ENCODE results near the gene KCTD20. TPM values are rescaled to one million over a fixed set of nuclear protein-coding genes. Genes with fewer than 3 reads are reported as not detected.

The KCTD20 gene
- total and polyA plus RNA-seq, 9 of the 15 experiments (the other 6 are each of a cell fraction or from before 2014, with no cell fraction given), result 28.9 to 160 (median 70.6) TPM

DNA sequence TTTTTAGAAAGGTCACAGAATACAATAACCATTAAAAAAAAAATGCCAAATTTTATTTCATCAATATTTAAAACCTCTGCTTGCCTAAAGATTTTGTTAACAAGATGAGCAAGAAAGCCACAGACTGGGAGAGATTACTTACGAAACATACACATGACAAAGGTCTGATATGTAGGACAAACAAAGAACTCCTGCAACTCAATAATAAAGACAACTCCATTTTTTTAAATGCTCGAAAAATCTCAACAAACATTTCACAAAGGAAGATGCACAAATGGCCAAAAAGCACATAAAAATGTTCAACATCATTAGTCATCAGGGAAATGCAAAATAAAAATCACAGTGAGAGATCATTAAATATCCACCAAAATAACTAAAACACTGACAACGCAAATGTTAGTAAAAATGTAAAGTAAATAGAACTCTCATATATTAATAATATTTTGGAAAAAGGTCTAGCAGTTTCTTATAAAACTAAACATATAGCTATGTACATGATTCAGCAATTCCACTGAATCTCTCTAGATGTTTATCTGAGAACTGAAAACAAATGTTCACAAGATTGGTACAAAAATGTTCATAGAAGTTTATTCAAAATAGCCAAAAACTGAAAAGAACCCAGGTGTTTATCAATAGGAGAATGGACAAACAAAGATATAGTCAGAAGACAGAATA, 94.2 kb downstream of the KCTD20 start:
- DNase-seq (ENCODE audit: extremely low read depth in 1 of 4, low spot score in 3 of 4), result no peak
- 74% methylated on average over 3 of the region's 3 CpGs for WGBS (ENCODE audit: insufficient coverage, low coverage, missing lambda C conversion rate)
- Histone ChIP-seq H2AFZ (ENCODE audit: low read depth, low read length) (no peak overlapping the region), H3K4me1 (replicated peaks in 1 of 2; ENCODE audit: control insufficient read depth in 2 of 2, insufficient read depth in 2 of 2, low read length in 2 of 2) (no peaks in the 10 kb centered on the region), H3K4me2 (ENCODE audit: insufficient read depth, low read length) (no peak overlapping the region), H3K27me3 (ENCODE audit: control insufficient read depth in 2 of 2, insufficient read depth in 2 of 2, low read length in 2 of 2) (no peaks in the 10 kb centered on the region), H3K9me3 (replicated peaks; ENCODE audit: control insufficient read depth, insufficient read depth, low read depth, low read length) (no peaks in the 10 kb centered on the region), H3K36me3 (ENCODE audit: control insufficient read depth, insufficient read depth, low read length) (peaks cover 55% of the 10 kb centered on the region; the same call in 2 of the 3 replicates), H3K4me3 (no peak overlapping the region), H3K9me1 (ENCODE audit: control insufficient read depth, insufficient read depth, low read length) (no peaks in the 10 kb centered on the region), H3K79me2 (ENCODE audit: control insufficient read depth, insufficient read depth, low read length) (peaks cover 31% of the 10 kb centered on the region), H4K20me1 (replicated peaks; ENCODE audit: control insufficient read depth, insufficient read depth, low read length) (no peaks in the 10 kb centered on the region), H3K9ac (ENCODE audit: insufficient read depth in 1 of 2, low read depth in 2 of 2, low read length in 2 of 2) (no peak overlapping the region), H3K27ac (ENCODE audit: extremely low read depth, low read depth, low read length) (no peak overlapping the region)
- CTCF ChIA-PET (ENCODE audit: low intra/inter-chr PET ratio), result no interaction called here
- no peak for FAIRE-seq
- POLR2A ChIA-PET, result interaction anchor here (1.1 kb wide), 1 partner anchor 13 kb away, joined by 3 read pairs; no protein-coding TSS in a partner anchor
- intact Hi-C loops (cut with micrococcal nuclease) (no loop called here), in situ Hi-C loops (cut with MboI) (no loop called here)
- BruUV-seq (replicated peaks), result no TSS peak
- ATAC-seq, result no peak
- TF ChIP-seq, protein P1, sequence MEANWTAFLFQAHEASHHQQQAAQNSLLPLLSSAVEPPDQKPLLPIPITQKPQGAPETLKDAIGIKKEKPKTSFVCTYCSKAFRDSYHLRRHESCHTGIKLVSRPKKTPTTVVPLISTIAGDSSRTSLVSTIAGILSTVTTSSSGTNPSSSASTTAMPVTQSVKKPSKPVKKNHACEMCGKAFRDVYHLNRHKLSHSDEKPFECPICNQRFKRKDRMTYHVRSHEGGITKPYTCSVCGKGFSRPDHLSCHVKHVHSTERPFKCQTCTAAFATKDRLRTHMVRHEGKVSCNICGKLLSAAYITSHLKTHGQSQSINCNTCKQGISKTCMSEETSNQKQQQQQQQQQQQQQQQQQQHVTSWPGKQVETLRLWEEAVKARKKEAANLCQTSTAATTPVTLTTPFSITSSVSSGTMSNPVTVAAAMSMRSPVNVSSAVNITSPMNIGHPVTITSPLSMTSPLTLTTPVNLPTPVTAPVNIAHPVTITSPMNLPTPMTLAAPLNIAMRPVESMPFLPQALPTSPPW (CRISPR knock-in tag; IDR thresholded peaks at IDR 0.05), result no peak
- TF ChIP-seq GMEB1 (CRISPR knock-in tag; IDR thresholded peaks at IDR 0.05) (no peak), SNRNP70 (optimal IDR thresholded peaks at IDR 0.05; ENCODE audit: low read depth, low read length) (no peak), SRSF9 (IDR thresholded peaks at IDR 0.05; ENCODE audit: borderline replicate concordance, low read depth, low read length) (no peak), FOXP1 (CRISPR knock-in tag; IDR thresholded peaks at IDR 0.05) (no peak), ZNF766 (CRISPR knock-in tag; conservative IDR thresholded peaks at IDR 0.05) (no peak), MAFF (IDR thresholded peaks at IDR 0.05; ENCODE audit: low read length) (peak; percentile 52; the same call in 1 of the 2 replicates), ZNF639 (CRISPR knock-in tag; conservative IDR thresholded peaks at IDR 0.05 in 1 of 2, IDR thresholded peaks at IDR 0.05 in 1 of 2) (no peak)
- TF ChIP-seq, protein P2, sequence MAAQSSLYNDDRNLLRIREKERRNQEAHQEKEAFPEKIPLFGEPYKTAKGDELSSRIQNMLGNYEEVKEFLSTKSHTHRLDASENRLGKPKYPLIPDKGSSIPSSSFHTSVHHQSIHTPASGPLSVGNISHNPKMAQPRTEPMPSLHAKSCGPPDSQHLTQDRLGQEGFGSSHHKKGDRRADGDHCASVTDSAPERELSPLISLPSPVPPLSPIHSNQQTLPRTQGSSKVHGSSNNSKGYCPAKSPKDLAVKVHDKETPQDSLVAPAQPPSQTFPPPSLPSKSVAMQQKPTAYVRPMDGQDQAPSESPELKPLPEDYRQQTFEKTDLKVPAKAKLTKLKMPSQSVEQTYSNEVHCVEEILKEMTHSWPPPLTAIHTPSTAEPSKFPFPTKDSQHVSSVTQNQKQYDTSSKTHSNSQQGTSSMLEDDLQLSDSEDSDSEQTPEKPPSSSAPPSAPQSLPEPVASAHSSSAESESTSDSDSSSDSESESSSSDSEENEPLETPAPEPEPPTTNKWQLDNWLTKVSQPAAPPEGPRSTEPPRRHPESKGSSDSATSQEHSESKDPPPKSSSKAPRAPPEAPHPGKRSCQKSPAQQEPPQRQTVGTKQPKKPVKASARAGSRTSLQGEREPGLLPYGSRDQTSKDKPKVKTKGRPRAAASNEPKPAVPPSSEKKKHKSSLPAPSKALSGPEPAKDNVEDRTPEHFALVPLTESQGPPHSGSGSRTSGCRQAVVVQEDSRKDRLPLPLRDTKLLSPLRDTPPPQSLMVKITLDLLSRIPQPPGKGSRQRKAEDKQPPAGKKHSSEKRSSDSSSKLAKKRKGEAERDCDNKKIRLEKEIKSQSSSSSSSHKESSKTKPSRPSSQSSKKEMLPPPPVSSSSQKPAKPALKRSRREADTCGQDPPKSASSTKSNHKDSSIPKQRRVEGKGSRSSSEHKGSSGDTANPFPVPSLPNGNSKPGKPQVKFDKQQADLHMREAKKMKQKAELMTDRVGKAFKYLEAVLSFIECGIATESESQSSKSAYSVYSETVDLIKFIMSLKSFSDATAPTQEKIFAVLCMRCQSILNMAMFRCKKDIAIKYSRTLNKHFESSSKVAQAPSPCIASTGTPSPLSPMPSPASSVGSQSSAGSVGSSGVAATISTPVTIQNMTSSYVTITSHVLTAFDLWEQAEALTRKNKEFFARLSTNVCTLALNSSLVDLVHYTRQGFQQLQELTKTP (IDR thresholded peaks at IDR 0.05; ENCODE audit: low read depth in 1 of 2, partially characterized antibody in 2 of 2), result no peak
- TF ChIP-seq, protein P3, sequence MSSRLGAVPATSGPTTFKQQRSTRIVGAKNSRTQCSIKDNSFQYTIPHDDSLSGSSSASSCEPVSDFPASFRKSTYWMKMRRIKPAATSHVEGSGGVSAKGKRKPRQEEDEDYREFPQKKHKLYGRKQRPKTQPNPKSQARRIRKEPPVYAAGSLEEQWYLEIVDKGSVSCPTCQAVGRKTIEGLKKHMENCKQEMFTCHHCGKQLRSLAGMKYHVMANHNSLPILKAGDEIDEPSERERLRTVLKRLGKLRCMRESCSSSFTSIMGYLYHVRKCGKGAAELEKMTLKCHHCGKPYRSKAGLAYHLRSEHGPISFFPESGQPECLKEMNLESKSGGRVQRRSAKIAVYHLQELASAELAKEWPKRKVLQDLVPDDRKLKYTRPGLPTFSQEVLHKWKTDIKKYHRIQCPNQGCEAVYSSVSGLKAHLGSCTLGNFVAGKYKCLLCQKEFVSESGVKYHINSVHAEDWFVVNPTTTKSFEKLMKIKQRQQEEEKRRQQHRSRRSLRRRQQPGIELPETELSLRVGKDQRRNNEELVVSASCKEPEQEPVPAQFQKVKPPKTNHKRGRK (tag; IDR thresholded peaks at IDR 0.05), result no peak
